Activated T-cell treated with anti-CD3 and anti-CD28 coated beads for 24 hours (primary cell): Measurements from ENCODE around the gene ABHD12B.
"Not testable (repeated sequence)": the region's sequence is repeated elsewhere in the genome, so short reads cannot be mapped to it uniquely, and the experiment has no call there.

Experiments
- DNase-seq: peaks from one replicate; pipeline ENCODE4 v3.0.0-alpha.2; 2020; ENCODE audit warnings: low read depth

Gene ABHD12B

DNA sequence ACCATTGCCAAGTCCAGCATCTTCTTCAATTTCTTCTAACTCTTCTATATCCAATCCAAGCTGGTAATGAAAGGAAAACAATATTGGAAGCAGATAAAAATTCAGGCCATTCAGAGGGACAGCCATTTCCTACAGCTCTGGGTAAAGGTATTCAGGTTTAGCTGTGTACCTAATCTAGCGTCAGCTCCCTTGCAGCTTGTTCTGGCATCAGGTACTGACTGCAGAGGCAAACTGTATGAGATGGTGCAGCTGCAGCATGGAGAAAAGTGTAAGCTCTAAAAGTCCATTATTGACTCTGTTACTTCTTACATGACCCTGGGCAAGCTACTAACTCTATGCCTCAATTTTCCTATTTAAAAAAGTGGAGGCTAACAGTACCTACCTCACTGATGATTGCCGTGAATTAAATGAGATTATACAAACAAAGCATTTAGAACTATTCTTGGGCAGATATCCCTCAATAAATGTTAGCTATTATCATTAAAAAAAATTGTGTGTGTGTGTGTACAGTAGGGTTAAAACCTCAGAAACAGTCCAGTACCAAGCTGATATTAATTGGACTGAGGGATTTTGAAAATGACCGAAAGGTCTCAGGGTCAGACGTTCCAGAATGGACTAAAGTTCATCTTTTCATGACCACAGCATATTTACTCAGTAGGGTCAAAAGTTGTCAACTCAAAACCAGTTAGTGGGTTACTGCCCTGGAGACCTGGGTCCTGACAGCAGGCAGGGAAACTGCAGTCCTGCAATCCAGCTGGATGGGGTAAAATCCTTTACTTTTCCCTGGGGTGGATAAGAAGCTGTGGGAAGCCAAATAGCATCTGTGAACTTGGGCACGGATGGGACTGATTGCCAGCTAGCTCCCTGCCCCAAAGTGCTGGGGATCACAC, 63.5 kb downstream of the ABHD12B start:
- DNase-seq, result no peak

DNA sequence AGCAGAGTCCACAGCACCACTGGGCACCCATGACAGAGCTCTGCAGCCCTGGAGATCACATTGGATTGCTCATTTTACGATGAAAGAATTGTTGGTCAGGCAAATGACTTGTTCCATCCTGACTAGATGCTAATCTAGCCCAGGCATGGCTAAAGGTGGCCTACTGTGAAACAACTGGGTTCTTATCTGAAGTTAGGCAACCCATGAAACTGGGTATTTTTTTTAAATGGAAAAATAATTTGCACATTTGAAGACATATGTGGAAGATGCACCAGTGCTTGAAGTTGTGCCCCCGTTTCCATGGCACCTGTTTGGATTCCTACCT, 64.1 kb downstream of the ABHD12B start:
- DNase-seq, result no peak

DNA sequence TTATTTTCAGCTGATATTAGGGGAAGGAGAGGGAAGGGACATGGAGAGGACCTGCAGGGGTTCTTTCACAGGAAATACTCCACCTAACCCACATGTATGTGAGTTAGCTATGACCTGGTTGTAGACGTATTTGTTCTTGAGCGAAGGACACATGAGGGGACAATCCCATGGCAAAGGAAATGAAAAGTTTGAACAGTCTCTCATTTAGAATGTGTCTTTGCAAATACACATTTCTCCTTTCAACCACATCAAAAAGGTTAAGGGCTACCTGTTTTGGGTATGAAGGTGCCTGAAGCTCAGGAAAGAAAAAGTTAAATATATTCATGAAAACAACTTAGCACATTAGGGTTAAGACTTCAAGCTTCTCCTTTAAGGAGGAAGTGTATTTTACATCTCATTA, 65.0 kb downstream of the ABHD12B start:
- DNase-seq, result no peak

DNA sequence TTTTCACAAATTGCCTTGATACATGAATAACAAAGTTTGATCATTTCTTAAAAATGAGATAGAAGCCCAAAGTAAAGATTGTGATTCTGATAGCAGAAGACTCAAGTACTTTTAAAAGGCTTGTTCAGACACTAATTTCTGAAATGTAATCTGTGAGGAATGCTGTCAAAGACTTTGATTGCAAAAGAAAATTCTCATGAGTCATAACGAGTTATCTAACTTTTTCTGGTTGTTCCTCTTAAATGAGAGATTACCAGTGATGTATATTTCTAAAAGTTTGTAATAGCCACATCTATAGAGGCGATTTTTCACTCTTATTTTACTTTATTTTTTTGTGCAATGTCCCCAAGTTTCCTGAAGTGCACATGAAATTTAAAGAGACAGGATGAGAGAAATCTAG, 65.5 kb downstream of the ABHD12B start:
- no peak for DNase-seq

DNA sequence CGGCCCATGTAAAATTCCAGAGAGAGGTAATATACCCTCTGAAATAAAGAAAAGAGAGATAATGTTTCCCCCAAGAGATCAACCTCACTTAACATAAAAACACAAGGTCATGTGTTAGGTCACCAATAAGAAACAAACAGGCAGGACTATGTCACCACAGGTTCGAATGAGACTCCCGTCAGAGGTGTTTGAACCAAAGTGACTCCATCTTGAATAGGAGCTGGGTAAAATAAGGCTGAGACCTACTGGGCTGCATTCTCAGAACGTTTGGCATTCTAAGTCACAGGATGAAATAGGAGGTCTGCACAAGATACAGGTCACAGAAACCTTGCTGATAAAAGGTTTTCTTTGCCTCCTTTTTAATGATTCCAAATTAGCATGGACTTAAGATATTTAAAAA, 65.9 kb downstream of the ABHD12B start:
- DNase-seq, result no peak

DNA sequence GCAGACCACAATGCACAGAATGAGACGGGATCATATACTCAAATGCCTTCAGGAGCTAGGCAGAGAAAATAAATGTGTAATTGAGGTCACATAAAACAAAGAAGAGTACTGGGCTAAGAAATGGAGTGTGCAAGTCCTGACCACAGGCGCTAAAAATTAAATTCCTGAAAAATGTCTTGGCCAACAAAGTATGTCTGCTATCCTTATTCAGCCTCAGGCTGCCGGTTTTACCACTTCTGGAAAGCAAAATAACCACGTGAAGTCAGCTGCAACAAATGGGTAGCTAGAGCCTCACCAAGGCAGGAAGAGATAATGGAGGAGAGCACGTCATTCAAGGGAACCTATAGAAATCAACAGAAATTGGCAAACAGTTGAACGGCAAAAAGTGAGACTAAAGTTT, 69.3 kb downstream of the ABHD12B start:
- no peak for DNase-seq

DNA sequence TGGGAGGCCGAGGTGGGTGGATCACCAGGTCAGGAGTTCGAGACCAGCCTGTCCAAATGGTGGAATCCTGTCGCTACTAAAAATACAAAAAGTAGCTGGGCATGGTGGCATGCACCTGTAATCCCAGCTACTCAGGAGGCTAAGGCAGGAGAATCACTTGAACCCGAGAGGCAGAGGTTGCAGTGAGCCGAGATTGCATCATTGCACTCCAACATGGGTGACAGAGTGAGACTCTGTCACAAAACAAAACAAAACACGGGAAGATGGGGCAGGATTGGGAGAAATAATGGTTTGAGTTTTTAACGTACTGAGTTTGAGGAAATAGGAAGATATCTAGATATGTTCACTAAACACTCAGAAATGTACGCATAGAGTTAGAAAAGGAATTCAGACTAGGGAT, 69.8 kb downstream of the ABHD12B start:
- DNase-seq, result not testable (repeated sequence)

DNA sequence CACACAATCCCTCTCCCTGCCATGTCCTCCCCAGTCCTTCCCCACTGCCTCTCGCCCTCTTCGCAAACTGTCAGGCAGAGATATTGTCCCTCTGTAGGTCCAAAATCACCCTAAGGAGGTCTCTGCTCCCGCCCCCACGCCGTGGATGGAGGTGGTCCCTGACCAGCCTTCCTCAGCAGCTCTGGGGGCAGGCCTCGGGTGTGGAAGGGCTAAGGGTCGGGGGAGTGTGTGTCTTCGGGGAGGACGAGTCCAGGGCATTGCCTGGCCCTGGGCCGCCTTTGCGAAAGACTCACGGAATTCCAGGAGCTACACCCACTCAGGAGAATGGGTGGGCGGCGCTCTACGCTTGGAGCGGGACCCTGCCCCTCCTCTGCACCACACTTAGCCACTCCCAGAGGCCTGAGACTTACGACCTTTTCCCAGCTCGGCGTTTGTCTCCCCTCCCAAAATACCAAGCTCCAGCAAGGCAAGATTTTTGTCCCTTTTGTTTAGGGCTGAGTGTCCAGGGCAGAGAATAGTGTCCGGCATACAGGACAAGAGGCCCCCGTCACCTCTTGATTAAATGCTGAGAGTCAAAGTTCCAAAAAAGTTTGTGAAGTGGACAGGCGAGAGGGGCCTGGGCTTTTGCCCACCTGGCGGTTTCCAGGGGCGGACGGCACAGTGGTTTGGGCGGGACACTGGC, 71.5 kb downstream of the ABHD12B start:
- DNase-seq, result no peak

DNA sequence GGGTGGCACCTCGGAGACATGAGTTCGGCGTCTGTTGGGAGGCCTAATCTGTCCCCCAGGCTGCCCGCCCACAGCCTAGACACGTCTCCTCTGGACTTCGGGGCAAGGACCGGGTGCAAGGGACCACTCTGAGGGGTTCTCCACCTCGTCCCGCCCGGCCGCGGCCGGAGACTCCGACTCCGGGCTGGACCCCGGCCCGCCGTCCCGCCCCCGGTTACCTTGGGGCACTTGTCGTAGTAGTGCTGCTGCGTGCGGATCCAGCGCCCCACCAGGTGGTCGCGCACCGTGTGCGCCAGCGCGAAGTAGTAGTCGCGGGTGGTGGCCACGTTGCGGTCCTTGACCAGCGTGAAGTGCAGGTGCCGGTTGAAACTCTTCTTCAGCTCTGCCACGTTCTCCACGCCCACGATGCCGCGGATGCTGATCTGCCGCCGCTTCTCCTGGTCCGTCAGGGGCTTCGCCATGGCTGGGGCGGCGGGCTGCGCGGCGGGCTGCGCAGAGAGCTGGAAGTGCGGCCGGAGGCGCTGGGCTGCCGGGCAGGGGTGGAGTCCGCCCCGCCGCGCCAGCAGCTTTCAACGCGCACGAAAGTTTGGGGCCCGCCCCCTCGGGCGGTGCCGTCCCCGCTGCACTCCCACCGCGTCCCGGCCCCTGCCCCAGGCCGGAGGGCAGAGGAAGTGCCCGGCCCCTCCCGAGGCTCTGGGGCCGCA, 72.2 kb downstream of the ABHD12B start, which contains the start of gene PYGL:
Gene PYGL, minus strand, starts transcription at position 541 of the 704 bp plus-strand sequence. Its CDS starts 80 bp downstream, at position 461.
- no peak for DNase-seq

DNA sequence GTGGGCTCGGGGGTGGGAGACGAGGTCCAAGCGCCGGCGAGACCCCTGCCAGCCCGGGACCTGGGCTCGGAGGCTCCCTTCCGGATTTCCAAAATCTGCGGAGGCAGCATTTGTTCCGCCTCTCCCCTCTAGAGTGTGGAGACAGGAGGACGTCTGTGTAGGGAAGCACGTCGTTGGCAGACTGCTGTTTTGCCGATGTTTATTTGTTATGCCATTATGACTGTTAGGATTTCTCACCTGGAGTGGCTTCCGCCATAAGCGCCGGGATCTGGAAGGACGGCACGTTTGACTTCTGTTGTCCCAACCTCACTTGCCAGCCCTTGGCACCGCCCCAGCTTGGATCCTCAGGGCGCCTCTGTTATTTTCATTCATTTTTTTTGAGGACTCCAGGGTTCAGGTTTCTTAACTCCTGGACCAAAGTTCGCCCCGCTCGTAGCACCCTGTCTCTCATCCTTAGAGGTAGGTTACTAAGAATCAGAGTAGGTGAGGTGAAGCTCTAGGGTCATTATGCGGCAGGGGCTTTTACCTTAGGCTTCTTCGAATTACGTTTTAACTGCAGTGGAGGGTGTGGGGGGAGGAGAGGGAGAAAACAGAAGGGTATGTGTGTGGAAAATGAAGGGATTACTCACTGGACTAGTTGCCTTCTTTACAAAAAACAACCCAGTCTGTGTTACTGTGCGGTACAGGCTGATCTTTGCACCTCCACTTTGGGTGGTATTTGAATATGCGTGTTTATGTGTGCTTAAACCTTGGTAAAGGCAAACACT, 73.0 kb downstream of the ABHD12B start:
- DNase-seq, result no peak

DNA sequence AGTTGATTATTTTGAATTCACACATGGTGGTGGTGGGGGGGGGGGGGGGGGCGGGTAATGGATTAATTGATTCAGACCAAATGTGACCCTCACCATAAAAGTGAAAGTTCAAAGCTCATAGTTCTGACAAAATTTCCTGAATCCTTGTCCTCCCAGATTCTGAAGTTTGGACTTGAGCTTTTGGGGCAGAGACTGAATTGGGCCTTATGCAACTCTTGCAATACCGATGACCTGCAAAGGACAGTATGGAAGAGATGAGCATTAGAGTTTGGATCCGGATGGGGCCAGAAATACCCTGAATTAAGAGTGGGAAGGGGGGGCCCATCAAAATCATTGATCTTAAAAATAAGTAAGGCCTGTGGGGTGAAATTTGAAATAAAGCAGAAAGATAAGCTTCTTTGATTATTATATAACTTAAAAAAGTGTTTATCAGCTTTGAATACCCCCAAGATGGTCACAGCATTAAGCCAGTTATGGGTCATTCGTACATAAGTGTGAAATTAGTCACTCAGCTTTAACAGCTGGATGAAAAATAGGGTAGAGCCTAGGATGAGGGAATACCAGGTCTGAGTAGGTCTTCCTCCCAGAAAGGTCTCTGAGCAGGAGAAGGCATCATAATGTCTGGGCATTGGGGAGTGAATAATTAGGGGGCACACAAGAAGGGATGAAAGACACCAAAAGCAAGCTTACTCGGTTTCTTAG, 74.5 kb downstream of the ABHD12B start:
- no peak for DNase-seq

DNA sequence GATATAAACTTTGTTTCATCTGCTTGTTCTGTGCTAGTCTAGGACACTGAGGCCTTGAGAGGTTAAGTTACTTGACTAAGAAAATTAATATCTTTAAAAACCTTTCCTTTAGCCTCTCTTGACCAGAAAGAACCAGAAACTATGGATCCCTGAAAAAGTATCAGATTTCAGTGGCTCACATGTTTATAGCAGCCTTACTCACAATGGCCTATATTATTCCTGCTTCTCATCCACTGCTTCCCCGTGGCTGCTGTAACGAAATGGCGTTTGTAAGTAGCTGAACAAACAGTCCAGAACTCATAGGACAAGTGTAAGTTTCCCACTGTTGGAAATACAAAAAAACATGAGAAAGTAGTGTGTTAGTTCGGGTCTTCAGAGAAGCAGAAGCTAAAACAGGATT, 75.6 kb downstream of the ABHD12B start:
- no peak for DNase-seq

DNA sequence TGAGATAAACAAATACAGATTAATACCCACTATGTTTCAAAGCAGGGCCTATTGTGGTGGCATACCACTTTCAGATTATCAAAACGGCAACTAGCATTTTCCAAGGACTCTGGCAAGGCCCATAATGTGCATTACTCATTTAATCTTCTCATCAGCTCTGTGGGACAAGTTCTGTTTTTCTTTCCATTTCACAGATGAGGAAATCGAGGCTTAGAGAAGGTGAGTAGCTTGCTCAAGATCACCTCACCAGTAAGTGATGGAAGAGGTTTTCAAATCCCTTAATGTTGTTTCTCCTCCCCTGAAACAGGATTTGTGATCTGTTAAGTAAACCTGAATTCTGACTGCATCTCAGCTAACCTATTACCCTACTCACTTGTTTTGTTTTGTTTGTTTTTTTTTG, 76.4 kb downstream of the ABHD12B start:
- no peak for DNase-seq

DNA sequence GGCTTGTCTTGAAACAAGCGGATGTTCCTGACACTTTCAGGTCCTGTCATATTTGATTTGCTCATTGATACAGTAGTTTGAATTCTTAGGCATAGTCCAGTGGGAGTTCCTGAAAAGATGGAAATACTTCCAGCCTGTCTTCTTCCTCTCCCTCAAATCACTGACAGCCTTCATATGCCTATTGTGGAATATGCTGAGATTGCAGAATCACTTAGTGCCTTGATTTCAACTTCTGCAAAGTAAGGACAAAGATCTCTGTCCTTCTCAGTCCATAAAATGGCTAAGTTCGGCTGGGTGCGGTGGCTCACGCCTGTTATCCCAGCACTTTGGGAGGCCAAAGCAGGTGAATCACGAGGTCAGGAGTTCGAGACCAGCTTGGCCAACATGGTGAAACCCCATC, 79.2 kb downstream of the ABHD12B start:
- DNase-seq, result no peak

DNA sequence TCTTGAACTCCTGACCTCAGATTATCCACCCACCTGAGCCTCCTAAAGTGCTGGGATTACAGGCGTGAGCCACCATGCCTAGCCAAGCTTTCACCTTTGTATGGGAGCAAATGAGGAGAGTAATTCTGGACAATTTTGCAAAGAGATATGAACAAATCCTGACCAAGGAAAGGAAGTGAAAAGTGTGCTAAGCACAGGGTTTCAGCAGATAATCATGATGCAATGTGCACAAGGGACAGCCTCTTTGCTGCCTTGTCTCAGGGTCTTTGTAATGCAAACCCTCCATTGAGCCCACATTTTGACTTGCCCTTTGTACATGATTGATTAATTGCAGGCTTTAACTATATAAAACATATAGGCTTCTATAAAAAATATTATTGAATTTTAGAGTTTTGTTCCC, 81.6 kb downstream of the ABHD12B start:
- DNase-seq, result no peak
